ENCODE measurements around the gene RANBP3L.

RANBP3L gene

GRCh38 chr5:36243653-36244052 is 58.0 kb downstream of the RANBP3L start:
- DNase-seq (ENCODE audit: low spot score) = no peak

- DNase-seq (ENCODE audit: low spot score) = no peak
Observed at GRCh38 chr5:36242534-36243485, 58.9 kb downstream of the RANBP3L start.

- peak; percentile 100 for DNase-seq (ENCODE audit: low spot score)
Observed at GRCh38 chr5:36241631-36242533, 59.8 kb downstream of the RANBP3L start, which contains the start of gene NADK2. TSS of gene NADK2 (minus strand) at chr5:36241925. CDS start at chr5:36241798, 127 bp downstream.

GRCh38 chr5:36240779-36241630 is 60.7 kb downstream of the RANBP3L start:
- DNase-seq (ENCODE audit: low spot score) = peak; percentile 66

DNA sequence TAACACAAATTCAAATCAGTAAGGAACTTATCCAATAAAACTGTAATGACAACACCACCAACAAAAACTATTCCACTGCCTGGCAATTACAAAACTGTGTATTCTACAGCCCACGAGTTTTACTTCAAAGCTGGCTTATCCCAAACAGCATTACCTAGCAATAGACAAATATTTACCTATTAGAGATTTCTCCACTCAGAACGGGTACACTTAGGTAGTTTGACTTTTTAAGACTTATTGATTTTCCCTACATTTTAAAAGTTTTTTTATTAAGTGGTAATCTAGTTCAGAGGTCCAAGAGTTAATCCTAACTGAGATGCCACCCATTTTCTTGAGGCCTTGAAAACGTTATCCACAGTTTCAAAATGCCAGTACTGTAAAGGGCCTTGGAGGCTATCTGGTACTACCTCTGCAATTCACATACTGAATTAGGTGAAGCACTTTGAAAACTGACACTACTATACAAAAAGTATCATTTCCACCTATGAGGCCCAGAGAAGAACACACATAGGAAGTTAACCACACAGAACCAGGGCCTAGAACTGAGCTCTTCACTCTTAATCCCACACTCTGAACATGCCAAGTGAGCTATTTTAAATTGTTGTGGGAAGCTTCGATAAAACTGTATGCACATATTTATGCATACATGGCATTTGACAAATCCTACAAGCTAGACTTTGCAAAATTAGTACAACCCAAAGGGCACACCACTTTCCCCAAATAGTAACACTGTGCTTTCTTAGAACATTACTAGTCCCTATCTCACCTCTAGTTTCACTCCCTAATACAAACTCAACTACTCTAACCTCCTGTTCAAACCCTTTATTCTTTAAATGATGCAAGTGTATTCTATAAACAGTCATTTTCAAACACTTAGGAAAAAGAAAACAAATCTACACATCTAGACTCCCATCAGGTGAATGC is 62.1 kb downstream of the RANBP3L start:
- no peak for DNase-seq (ENCODE audit: low spot score)

GRCh38 chr5:36238502-36239295 is 63.0 kb downstream of the RANBP3L start:
- DNase-seq (ENCODE audit: low spot score) = no peak

DNA sequence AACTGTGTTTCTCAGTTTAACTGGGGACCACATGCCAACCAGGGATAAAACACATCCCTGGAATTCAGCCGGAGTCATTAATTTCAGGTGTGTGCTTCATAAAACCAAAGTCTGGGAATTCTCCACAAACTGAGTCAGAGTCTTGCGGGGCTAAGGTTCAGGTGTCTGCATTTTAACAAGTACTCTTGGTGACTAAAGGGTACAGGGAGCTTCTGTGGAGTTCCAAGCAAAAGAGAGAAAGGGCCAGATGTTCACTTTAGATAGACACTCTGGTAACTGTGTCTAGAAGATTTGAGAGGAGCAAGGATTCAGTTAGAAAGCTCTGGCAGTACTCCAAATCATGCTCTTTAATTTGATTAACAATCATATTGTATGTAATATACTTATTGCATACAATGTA is 64.0 kb downstream of the RANBP3L start:
- DNase-seq (ENCODE audit: low spot score) = peak; percentile 94

- no peak for DNase-seq (ENCODE audit: low spot score)
Observed at GRCh38 chr5:36236801-36237200, 64.9 kb downstream of the RANBP3L start.

DNA sequence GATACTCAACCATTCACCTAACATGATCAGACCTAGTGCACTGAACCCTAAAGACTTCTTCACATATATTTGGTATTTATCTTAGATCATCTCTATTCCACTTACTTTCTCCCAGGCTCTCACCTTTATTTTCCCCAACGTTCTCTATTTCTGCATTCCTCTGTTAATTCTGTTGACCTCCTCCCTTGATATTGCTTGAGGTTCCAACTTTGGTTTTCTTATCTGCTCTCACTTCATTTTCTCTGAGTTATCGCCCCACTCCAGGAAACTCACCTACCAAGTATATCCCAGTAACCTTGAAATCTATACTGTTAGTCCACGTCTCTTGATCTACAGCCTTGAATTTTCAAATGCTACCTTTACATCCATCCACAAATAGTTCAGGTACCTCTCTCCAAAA is 69.2 kb downstream of the RANBP3L start:
- no peak for DNase-seq (ENCODE audit: low spot score)

- DNase-seq (ENCODE audit: low spot score) = no peak
Observed at GRCh38 chr5:36230151-36230790, 71.4 kb downstream of the RANBP3L start.

- DNase-seq (ENCODE audit: low spot score) = no peak
Observed at GRCh38 chr5:36228505-36228904, 73.2 kb downstream of the RANBP3L start.

- no peak for DNase-seq (ENCODE audit: low spot score)
Observed at GRCh38 chr5:36227046-36227445, 74.7 kb downstream of the RANBP3L start.

GRCh38 chr5:36222620-36223019 is 79.1 kb downstream of the RANBP3L start:
- DNase-seq (ENCODE audit: low spot score) = no peak

- DNase-seq (ENCODE audit: low spot score) = no peak
Observed at GRCh38 chr5:36217988-36218387, 83.7 kb downstream of the RANBP3L start.

DNA sequence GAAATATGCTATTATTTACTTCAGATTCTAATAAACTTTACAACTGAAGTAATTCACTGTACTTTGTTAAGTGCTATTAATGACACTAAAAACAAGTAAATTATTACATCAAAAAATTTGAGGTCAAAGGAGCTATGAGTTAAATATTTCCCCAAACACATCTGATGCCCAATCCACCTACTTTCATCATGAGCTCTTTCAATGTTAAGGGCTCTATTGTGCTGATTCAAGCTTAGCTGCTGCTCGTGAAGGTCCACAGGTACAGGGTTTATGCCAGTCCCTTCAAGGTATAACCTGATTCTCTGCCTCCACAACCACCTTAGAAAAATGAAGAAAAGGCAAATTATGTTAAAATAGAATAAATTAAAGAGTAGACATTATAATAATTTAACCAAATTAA is 84.1 kb downstream of the RANBP3L start:
- no peak for DNase-seq (ENCODE audit: low spot score)

GRCh38 chr5:36215910-36216309 is 85.8 kb downstream of the RANBP3L start:
- no peak for DNase-seq (ENCODE audit: low spot score)

- no peak for DNase-seq (ENCODE audit: low spot score)
Observed at GRCh38 chr5:36214436-36214835, 87.3 kb downstream of the RANBP3L start.

DNA sequence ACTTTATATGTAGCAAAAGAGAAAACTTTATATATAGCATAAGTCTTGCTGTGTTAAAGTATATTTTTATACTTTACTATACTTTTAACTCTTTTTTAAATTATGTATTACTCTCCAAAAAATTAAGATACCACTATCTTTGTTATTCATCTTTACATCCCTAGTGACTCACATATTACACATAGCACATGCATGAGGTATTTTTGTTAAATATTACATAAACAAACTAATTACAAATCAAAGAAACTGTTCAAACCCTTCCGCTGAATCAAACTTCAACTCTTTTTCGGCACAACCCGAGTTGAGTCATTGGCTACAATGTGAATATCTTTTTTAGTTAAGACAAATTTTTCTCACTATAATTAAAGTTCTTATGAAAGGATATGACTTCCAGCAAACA is 92.0 kb downstream of the RANBP3L start:
- no peak for DNase-seq (ENCODE audit: low spot score)

GRCh38 chr5:36208786-36209185 is 92.9 kb downstream of the RANBP3L start:
- DNase-seq (ENCODE audit: low spot score) = no peak
